GM18870 (cell line): Measurements from ENCODE around the gene CDK14.
A peak's percentile ranks its signal among the peaks of the same experiment; 100 is the strongest.

ENCODE experiments used
- ATAC-seq: cut with Tn5 transposase; IDR thresholded peaks from one replicate; pipeline ENCODE4 v1.9.1; 2021; ENCODE audit warnings: moderate library complexity; ENCODE audit not compliant: unreplicated experiment

CDK14 gene

GRCh38 chr7:90677486-90678404 lies 81.6 kb downstream of the CDK14 start:
- ATAC-seq = no peak

DNA sequence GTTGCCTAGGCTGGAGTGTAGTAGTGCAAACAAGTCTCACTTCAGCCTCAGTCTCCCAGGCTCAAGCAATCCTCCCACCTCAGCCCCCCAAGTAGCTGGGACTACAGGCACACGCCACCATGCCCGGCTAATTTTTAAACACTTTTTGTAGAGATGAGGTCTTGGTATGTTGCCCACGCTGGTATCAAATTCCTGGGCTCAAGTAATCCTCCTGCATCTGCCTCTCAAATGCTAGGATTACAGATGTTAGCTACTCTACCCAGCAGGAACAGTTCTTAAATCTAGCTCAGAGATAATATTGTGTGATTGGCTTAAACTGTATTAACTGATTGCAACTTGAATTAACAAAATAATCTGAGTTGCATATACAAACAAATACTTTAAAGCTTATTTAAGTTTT lies 82.9 kb downstream of the CDK14 start:
- no peak for ATAC-seq

DNA sequence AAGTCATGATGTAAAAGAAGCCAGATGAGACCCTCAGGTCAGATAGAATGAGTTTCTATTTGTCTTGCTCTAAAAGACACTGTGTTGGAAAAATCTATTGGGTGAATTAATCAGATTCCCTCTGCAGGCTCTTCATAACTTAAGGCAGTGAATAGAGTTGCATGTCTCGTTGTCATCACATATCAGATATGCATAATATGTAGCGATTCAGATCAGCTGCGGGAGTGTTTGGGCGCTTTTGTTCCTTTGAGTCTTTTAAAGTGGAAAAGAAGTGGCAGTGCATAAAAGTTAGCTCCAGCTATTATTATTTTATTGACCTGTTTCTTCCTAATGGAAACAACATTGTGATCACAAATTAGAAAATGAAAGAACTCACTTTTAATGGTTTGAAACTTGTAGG lies 84.4 kb downstream of the CDK14 start:
- no peak for ATAC-seq

- no peak for ATAC-seq
These were observed 85.4 kb downstream of the CDK14 start for GRCh38 chr7:90681336-90682022.

- no peak for ATAC-seq
These were observed 90.0 kb downstream of the CDK14 start for GRCh38 chr7:90686146-90686545.

DNA sequence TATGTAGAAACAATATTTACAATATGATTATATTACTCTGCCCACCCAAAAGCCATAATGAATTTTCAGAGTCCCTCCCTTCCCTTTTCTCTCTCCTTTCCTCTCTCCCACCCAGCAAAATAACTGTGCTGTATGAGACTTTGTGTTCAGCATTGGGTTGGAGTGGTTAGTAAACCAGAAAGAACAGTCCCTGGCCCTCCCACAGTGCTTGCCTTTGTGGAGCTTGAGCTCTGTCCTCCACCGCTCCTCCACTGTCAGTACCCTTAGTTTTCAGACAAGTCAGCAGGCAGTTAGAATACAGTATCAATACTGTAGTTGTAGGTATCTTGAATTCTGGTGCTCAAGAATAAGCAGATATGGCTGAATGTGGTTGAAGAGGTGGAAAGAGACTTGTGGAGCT lies 92.7 kb downstream of the CDK14 start:
- ATAC-seq = no peak

GRCh38 chr7:90689260-90689659 lies 93.1 kb downstream of the CDK14 start:
- no peak for ATAC-seq

- ATAC-seq = peak; percentile 64
These were observed 94.2 kb downstream of the CDK14 start for GRCh38 chr7:90690159-90690858.

GRCh38 chr7:90692396-90692795 lies 96.3 kb downstream of the CDK14 start:
- ATAC-seq = no peak

DNA sequence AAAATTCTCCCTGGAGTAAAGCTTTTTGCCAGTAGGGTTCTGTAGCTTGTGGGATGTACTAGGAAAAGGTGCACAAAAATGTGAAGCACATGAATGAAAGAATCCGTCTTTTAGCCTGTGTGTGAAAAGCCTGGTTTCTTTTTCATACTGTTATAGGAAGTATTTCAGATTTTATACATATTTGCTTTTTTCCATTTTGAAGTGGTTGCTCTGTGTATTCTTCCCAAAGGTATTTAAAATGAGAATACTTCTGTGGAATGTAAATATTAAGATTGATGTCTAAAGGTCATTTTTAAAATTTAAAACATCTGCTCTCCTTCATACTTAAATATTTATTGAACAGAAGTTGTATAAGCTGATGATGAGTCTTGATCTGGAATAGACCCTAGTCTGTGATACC lies 96.8 kb downstream of the CDK14 start:
- ATAC-seq = no peak

- ATAC-seq = no peak
These were observed 97.8 kb downstream of the CDK14 start for GRCh38 chr7:90693939-90694338.

DNA sequence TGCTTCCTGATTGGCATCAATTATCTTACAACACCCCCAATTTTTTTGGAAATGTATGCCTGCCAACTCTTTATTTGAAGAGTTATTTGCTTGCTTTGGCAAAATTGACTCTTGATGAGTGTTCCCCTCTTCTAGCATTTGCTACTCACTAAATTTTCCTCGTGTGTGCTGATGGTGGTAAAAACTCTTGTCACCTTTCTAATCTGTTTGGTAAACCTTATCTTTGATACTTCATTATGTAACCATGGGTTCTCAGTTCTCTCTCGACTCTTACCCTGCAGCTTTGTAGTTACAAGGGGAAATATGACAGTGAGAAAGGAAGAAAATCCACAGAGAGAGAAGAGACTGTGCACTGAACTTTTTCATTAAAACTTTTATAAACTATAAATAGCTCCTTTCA lies 102.5 kb downstream of the CDK14 start:
- ATAC-seq = no peak

GRCh38 chr7:90701021-90701420 lies 104.9 kb downstream of the CDK14 start:
- ATAC-seq = peak; percentile 69

GRCh38 chr7:90701771-90702170 lies 105.7 kb downstream of the CDK14 start:
- no peak for ATAC-seq

- no peak for ATAC-seq
These were observed 109.4 kb downstream of the CDK14 start for GRCh38 chr7:90705391-90706071.

DNA sequence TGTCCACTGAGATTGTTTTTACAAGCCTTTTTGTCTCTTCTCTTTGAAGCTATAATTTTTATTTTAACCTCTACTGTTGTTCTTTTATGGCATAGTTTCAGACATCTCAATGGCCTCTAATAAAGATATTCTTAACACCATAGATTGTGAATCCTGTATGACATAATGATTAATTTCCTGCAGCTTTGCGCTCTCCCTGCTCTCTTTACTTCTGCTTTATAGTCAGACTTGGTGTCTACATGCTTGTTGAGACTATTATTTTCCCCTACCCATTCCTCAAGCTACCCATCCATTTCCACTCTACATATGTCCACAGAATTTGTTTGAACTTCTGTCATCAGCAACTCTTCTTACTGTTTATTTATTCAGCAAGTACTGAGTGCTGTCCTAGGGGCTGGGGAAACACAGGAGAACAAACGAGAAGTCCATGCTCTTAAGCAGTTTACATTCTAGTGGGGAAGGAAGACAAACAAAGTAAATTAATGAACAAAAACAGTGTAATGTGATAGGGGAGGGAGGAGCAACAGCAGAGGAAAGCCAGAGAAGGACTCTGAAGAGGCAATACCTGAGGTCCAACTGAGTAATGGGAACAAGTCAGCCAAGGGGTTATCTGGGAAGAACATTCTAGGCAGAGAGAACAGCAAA lies 110.1 kb downstream of the CDK14 start:
- ATAC-seq = no peak

- ATAC-seq = peak; percentile 65
These were observed 112.8 kb downstream of the CDK14 start for GRCh38 chr7:90708841-90709317.

DNA sequence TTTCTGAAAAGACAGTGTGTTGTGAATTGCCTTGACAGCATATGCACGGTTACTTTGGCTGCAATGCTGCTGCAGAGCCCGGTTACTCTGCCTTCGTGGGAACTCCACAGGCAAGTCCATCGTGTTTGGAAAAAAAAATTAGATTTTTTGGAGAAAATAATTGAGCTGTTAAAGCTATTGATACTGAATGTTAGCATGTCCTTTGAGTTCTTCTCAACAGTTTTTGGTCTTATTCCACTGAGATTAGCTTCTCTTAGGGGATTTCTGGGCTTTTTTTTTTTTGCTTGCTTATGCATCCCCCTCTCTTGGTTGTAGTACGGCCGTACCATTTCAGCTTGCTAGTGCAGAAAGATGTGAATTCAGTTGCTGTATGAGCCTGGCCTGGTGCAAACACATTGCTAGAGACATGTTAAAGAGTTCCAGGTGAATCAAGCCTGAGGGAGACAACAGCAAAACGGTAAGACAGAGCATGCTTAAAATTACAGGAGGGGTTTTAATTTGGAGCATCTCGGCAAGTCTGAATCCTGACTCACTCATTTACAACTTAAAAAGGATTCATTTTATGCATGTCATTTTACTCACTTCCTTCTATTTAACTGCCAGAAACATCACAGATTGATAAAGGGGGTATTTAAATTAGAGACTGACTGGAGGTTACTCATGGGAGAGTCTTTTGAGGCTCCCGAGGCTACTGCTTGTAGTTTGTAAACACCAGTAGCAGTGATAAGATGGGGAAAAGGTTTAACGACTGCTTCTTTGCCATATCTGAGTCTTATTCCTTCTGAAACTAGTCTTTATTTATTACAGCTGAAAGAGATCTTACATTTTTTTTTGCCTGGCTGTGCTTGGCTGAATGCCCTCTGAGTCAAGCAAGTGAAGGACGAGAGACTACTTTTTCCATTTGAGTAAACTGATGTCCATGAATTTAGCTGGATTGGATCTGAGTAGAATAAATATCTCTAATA lies 113.7 kb downstream of the CDK14 start:
- peak; percentile 38 for ATAC-seq

DNA sequence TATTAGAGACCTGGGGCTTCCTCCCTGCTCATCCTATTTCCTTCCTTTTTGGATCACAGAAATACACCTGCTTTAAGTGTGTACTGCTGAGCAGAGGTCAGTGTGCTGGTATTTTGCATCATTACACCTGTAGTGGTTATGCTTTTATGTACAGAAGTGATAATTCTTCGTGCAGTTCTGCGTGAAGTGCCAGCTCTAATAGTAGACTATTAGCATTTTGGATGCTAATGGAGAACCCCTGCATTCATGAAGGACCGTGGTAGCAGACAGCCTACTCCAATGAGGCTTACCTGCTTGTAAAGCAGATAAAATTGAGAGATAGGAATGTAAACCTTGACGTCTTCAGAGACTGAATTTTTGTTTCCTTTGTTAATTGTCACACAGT lies 114.3 kb downstream of the CDK14 start:
- peak; percentile 0 for ATAC-seq
